Upper lobe of left lung (tissue), 4 donors: ENCODE measurements around the gene FNDC3B.

Experiments used
- CTCF ChIP-seq, 6 experiments: fragments of 450-650 bp in 4 of 6; fragments of 200-600 bp in 2 of 6; sonication (generic) in 2 of 6; IDR thresholded peaks; one replicate each; pipeline ENCODE4 v1.5.1; 2016 to 2019; ENCODE audit warnings: antibody characterized with exemption in 6 of 6
- EP300 ChIP-seq, 4 donors: sonication (generic); formaldehyde crosslinking; IDR thresholded peaks; one replicate each; pipeline ENCODE4 v1.5.1; 2017; ENCODE audit warnings: antibody characterized with exemption in 4 of 4, control low read depth in 2 of 4
- POLR2A ChIP-seq, 4 donors: fragments of 450-650 bp; IDR thresholded peaks; one replicate each; pipeline ENCODE4 v1.5.1; 2016 to 2017; ENCODE audit warnings: antibody characterized with exemption in 4 of 4, mild to moderate bottlenecking in 2 of 4
- POLR2AphosphoS5 ChIP-seq, 2 donors: sonication (generic); formaldehyde crosslinking; IDR thresholded peaks; one replicate each; pipeline ENCODE4 v1.5.1; 2017; ENCODE audit warnings: antibody characterized with exemption in 2 of 2

- TF ChIP-seq CTCF (IDR thresholded peaks at IDR 0.05) (peak in 1 of 6 experiments; percentile 13), POLR2AphosphoS5 (IDR thresholded peaks at IDR 0.05) (no peak), EP300 (IDR thresholded peaks at IDR 0.05) (no peak), POLR2A (IDR thresholded peaks at IDR 0.05) (no peak)
These were observed 32.5 kb downstream of the FNDC3B start for GRCh38 chr3:172071780-172072330.
